HFFc6 (cell line): Measurements from ENCODE around the gene GDNF. TPM values are rescaled to one million over a fixed set of nuclear protein-coding genes. Genes with fewer than 3 reads are reported as not detected.

ENCODE experiments used
- DNase-seq: peaks from one replicate; pipeline ENCODE4 v3.0.0-alpha.2; 2018
- H3K27ac Mint-ChIP-seq: 2 replicates; pipeline ENCODE4 v1.8.0; 2020; ENCODE audit warnings: mild to moderate bottlenecking, mixed read lengths
- H3K27me3 Mint-ChIP-seq: 2 replicates; pipeline ENCODE4 v1.8.0; 2021; ENCODE audit warnings: mild to moderate bottlenecking, moderate library complexity, mixed read lengths; ENCODE audit not compliant: insufficient read depth
- H3K36me3 Mint-ChIP-seq: 2 replicates; pipeline ENCODE4 v1.8.0; 2021; ENCODE audit warnings: low read depth, mixed read lengths
- H3K4me1 Mint-ChIP-seq: 2 replicates; pipeline ENCODE4 v1.8.0; 2020; ENCODE audit warnings: low read depth, mixed read lengths
- H3K4me3 Mint-ChIP-seq: 2 replicates; pipeline ENCODE4 v1.8.0; 2020; ENCODE audit warnings: mild to moderate bottlenecking, moderate library complexity, mixed read lengths
- H3K9me3 Mint-ChIP-seq: 2 replicates; pipeline ENCODE4 v1.8.0; 2020; ENCODE audit warnings: mild to moderate bottlenecking, mixed read lengths
- total RNA-seq, 6 experiments: library from RNA; stranded (reverse); fragmentation: NEBNext Ultra II Directional; extraction: Animal tissue kit (Norgen Biotek cat#: 25700); gene quantifications; 2 replicates in 1 of 6; 3 replicates in 5 of 6; pipeline ENCODE4 v1.2.3, GENCODE V29; 2021
- TF ChIP-seq, protein P1 (sequence below): fragments of 200-600 bp; sonication (generic); IDR thresholded peaks from 2 replicates; pipeline ENCODE4 v1.5.0; 2021; ENCODE audit warnings: antibody characterized with exemption, mild to moderate bottlenecking

The GDNF gene
- total RNA-seq, 6 experiments from 2014 or later = 0.85 to 8.3 (median 7.1) TPM

DNA sequence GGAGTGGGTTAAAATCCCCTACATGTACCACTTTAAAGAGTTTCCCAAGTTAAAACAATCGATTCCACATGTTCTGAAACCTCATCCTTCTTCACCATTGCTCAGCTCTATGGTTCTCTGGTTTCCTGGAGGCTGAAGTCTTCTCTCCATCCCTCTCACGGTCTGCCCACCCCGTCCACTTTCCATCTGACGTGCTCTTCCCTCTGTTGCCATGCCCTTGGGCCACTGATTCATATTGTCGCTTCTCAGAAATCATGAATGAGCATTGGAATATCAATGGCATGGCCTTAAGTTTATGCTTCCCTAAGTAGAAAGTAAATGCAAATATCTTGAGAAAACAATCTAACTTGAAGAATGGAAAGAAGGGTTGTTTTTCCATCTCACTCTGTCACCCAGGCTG is 30.9 kb downstream of the GDNF start:
- DNase-seq = no peak
- TF ChIP-seq, protein P1, sequence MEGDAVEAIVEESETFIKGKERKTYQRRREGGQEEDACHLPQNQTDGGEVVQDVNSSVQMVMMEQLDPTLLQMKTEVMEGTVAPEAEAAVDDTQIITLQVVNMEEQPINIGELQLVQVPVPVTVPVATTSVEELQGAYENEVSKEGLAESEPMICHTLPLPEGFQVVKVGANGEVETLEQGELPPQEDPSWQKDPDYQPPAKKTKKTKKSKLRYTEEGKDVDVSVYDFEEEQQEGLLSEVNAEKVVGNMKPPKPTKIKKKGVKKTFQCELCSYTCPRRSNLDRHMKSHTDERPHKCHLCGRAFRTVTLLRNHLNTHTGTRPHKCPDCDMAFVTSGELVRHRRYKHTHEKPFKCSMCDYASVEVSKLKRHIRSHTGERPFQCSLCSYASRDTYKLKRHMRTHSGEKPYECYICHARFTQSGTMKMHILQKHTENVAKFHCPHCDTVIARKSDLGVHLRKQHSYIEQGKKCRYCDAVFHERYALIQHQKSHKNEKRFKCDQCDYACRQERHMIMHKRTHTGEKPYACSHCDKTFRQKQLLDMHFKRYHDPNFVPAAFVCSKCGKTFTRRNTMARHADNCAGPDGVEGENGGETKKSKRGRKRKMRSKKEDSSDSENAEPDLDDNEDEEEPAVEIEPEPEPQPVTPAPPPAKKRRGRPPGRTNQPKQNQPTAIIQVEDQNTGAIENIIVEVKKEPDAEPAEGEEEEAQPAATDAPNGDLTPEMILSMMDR = no peak
- Mint-ChIP-seq H3K27ac (peak overlapping the region; percentile 39), H3K9me3 (no peaks in the 10 kb centered on the region), H3K27me3 (peaks cover 5% of the 10 kb centered on the region), H3K4me3 (no peak overlapping the region), H3K36me3 (peaks cover 13% of the 10 kb centered on the region; the same call in 1 of the 2 replicates), H3K4me1 (peaks cover 43% of the 10 kb centered on the region)

DNA sequence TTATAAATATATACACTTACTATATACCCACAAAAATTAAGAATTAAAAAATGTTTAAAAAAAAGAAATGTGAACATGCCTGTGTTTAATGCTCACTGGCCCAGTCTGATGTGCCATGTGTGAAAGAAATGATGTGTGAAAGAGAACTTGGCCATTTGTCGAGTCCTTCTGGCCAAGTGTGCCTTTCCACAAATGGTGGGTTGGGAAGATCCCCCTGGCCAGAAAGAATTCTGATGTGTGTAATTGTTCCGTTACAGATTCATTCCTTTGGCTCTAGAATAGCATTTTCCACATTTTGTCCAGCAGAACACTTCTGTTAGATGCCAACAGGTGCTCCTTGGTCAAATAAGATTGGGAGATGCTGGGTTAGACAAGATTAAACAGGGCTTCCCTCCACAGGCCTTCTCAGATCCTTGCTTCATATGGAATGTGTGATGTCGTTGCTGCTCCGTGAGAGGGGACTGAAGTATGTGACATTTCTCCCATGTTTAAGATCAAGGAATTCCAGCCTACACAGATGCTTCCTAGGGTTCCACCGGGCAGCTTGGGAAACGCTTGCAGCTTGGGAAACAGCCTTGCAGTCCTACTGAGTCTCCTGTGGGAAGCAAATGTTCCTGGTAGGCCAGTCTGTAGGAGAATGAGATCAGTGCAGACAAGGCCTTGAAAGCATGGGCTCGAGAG is 32.1 kb downstream of the GDNF start:
- Mint-ChIP-seq H3K36me3 (peaks cover 8% of the 10 kb centered on the region; the same call in 1 of the 2 replicates), H3K27ac (no peak overlapping the region), H3K27me3 (peaks cover 5% of the 10 kb centered on the region), H3K4me1 (peaks cover 43% of the 10 kb centered on the region), H3K9me3 (no peaks in the 10 kb centered on the region), H3K4me3 (no peak overlapping the region)
- no peak for DNase-seq
- TF ChIP-seq, protein P1 = no peak

DNA sequence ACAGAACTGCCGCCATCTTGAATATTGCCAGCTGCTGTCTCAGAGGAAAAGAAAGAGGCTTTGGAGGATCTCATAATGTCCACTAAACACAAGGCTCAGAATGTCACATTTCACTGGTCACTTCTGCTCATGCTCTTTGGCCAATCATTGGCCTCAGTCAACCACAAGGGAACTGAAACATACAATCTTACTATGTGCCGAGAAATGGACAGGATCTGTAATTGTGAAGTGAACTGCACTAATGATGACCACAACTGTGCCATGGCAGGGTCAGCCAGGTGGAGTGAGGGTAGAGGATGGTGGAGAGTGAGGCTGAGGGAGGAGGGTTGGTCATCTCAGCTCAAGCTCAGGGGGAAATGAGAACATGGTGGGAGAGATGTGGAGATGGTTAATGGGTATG is 32.8 kb downstream of the GDNF start:
- no peaks in the 10 kb centered on the region for H3K9me3 Mint-ChIP-seq
- H3K36me3 Mint-ChIP-seq = peaks cover under 1% of the 10 kb centered on the region; the same call in 1 of the 2 replicates
- H3K27me3 Mint-ChIP-seq = peaks cover 5% of the 10 kb centered on the region
- TF ChIP-seq, protein P1 = no peak
- DNase-seq = no peak
- no peak overlapping the region for H3K27ac Mint-ChIP-seq
- no peak overlapping the region for H3K4me3 Mint-ChIP-seq
- H3K4me1 Mint-ChIP-seq = peaks cover 39% of the 10 kb centered on the region

DNA sequence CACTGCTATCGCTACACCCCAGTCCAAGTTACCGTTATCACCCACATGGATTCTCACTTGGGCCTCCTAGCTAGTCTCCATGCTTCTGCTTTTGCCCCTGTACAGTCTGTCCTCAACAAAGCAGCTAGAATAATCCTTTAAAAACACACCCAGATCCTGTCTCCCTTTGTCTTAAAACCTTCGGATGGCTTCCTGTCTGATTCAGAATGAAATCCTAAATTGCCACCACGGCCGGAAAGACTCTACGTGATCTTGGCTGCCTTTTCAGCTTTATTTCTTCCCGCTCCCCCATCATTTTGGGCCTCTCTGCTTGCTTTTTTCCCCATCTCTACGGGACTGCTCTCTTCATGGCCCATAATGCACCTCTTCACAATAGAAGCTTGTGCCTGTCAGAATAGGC is 33.4 kb downstream of the GDNF start:
- no peaks in the 10 kb centered on the region for H3K9me3 Mint-ChIP-seq
- H3K27ac Mint-ChIP-seq = no peak overlapping the region
- H3K36me3 Mint-ChIP-seq = no peaks in the 10 kb centered on the region
- H3K27me3 Mint-ChIP-seq = peaks cover 5% of the 10 kb centered on the region
- DNase-seq = no peak
- no peak overlapping the region for H3K4me3 Mint-ChIP-seq
- H3K4me1 Mint-ChIP-seq = peaks cover 34% of the 10 kb centered on the region
- TF ChIP-seq, protein P1 = no peak

DNA sequence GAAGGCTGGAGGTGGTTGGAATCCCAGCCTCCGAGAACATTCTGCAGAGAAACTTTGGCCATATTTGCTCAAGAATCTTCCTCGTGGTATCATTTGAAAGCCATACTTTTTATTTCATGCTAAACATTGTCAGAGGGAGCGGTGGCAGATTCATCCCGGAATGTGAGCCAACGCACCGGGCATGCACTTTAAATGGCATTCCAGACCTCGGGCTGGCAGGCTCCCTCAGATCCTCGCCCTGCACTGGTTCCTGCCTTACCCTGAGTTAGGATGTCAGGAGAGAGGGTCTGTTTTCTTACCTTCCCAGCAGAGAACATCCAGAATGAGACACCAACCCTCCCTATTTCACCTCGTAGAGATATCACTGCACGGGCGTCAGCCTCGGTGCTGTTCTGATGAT is 33.8 kb downstream of the GDNF start:
- Mint-ChIP-seq H3K4me1 (peaks cover 29% of the 10 kb centered on the region), H3K27me3 (peaks cover 4% of the 10 kb centered on the region; the same call in 1 of the 2 replicates), H3K9me3 (no peaks in the 10 kb centered on the region), H3K4me3 (no peak overlapping the region), H3K27ac (no peak overlapping the region), H3K36me3 (no peaks in the 10 kb centered on the region)
- no peak for DNase-seq
- TF ChIP-seq, protein P1 = no peak
